Esophagus muscularis mucosa (tissue), 3 donors: ENCODE results near the gene SLC35F5.

Experiments used
- CTCF ChIP-seq, 3 experiments: fragments of 200-600 bp in 2 of 3; fragments of 450-650 bp in 1 of 3; sonication (generic) in 2 of 3; IDR thresholded peaks; one replicate each; pipeline ENCODE4 v1.5.1; 2017 to 2019; ENCODE audit warnings: antibody characterized with exemption in 3 of 3, mild to moderate bottlenecking in 2 of 3, moderate library complexity in 1 of 3
- POLR2A ChIP-seq: fragments of 450-650 bp; IDR thresholded peaks from one replicate; pipeline ENCODE4 v1.6.1; 2017; ENCODE audit warnings: antibody characterized with exemption, moderate library complexity, mild to moderate bottlenecking, low read depth
- POLR2AphosphoS5 ChIP-seq, 2 donors: sonication (generic); formaldehyde crosslinking; IDR thresholded peaks; one replicate each; pipeline ENCODE4 v1.6.1; 2017; ENCODE audit warnings: antibody characterized with exemption in 2 of 2

GRCh38 chr2:113700186-113700841, 56.1 kb downstream of the SLC35F5 start:
- no peak for TF ChIP-seq CTCF (IDR thresholded peaks at IDR 0.05)
- TF ChIP-seq POLR2AphosphoS5 (IDR thresholded peaks at IDR 0.05), result no peak
- no peak for TF ChIP-seq POLR2A
